GM23338 (cell line): ENCODE data around the gene EXOSC1. TPM values are rescaled to one million over a fixed set of nuclear protein-coding genes. Genes with fewer than 3 reads are reported as not detected.

ENCODE experiments used
- ATAC-seq: fragments of 200-7000 bp; cut with Tn5 transposase; 3 replicates; pipeline ENCODE4 v1.9.1; 2020
- DNase-seq: peaks from one replicate; pipeline ENCODE4 v3.0.0-alpha.2; 2015; ENCODE audit warnings: low spot score
- H2AFZ ChIP-seq: fragments of 200-600 bp; sonication (generic); 2 replicates; pipeline ENCODE4 v1.8.0; 2016; ENCODE audit warnings: antibody characterized with exemption, mild to moderate bottlenecking, moderate library complexity
- H3F3A ChIP-seq: fragments of 200-600 bp; sonication (generic); replicated peaks from 2 replicates; pipeline ENCODE4 v1.8.0; 2017; ENCODE audit warnings: antibody characterized with exemption, mixed run types, low read depth
- H3K27ac ChIP-seq: fragments of 200-600 bp; sonication (generic); 2 replicates; pipeline ENCODE4 v1.6.1; 2016; ENCODE audit warnings: low read depth
- H3K27me3 ChIP-seq: fragments of 200-600 bp; sonication (generic); 2 replicates; pipeline ENCODE4 v1.8.0; 2016; ENCODE audit warnings: mild to moderate bottlenecking, mixed run types, moderate library complexity; ENCODE audit not compliant: insufficient read depth
- H3K36me3 ChIP-seq: fragments of 200-600 bp; sonication (generic); 2 replicates; pipeline ENCODE4 v1.8.0; 2016; ENCODE audit warnings: mild to moderate bottlenecking; ENCODE audit not compliant: insufficient read depth
- H3K4me1 ChIP-seq: fragments of 200-600 bp; sonication (generic); 2 replicates; pipeline ENCODE4 v1.8.0; 2016; ENCODE audit warnings: mild to moderate bottlenecking, moderate library complexity; ENCODE audit not compliant: insufficient read depth
- H3K4me2 ChIP-seq: fragments of 200-600 bp; sonication (generic); 2 replicates; pipeline ENCODE4 v1.7.1; 2017; ENCODE audit warnings: mixed run types
- H3K4me3 ChIP-seq: fragments of 200-600 bp; sonication (generic); 2 replicates; pipeline ENCODE4 v1.6.1; 2016; ENCODE audit warnings: mixed run types
- H3K79me2 ChIP-seq: fragments of 200-600 bp; sonication (generic); replicated peaks from 2 replicates; pipeline ENCODE4 v1.8.0; 2017; ENCODE audit warnings: mild to moderate bottlenecking; ENCODE audit not compliant: insufficient read depth
- H3K9me2 ChIP-seq: fragments of 200-600 bp; sonication (generic); 2 replicates; pipeline ENCODE4 v1.8.0; 2017; ENCODE audit not compliant: insufficient read depth
- H4K20me1 ChIP-seq: fragments of 200-600 bp; sonication (generic); replicated peaks from 2 replicates; pipeline ENCODE4 v1.8.0; 2017; ENCODE audit warnings: mild to moderate bottlenecking; ENCODE audit not compliant: insufficient read depth
- H3K27ac Mint-ChIP-seq: 2 replicates; pipeline ENCODE4 v1.8.0; 2020; ENCODE audit warnings: inconsistent platforms, mild to moderate bottlenecking, moderate library complexity, mixed read lengths
- H3K27me3 Mint-ChIP-seq: 3 replicates; pipeline ENCODE4 v1.8.0; 2022; ENCODE audit warnings: low read depth, mild to moderate bottlenecking, moderate library complexity, mixed read lengths, inconsistent platforms; ENCODE audit not compliant: insufficient read depth, poor library complexity
- H3K36me3 Mint-ChIP-seq: 3 replicates; pipeline ENCODE4 v1.8.0; 2021; ENCODE audit warnings: low read depth, mild to moderate bottlenecking, inconsistent platforms, moderate library complexity, mixed read lengths
- H3K4me1 Mint-ChIP-seq: 3 replicates; pipeline ENCODE4 v1.8.0; 2020; ENCODE audit warnings: mild to moderate bottlenecking, inconsistent platforms, mixed read lengths
- H3K4me3 Mint-ChIP-seq: 3 replicates; pipeline ENCODE4 v1.8.0; 2021; ENCODE audit warnings: moderate library complexity, mild to moderate bottlenecking, inconsistent platforms, mixed read lengths
- H3K9me3 Mint-ChIP-seq: 3 replicates; pipeline ENCODE4 v1.8.0; 2020; ENCODE audit warnings: moderate library complexity, mild to moderate bottlenecking, inconsistent platforms, mixed read lengths
- CREB1 ChIP-seq: fragments of 250-450 bp; sonication (Bioruptor Pico); IDR thresholded peaks from 2 replicates; pipeline ENCODE4 v1.5.0; 2020; ENCODE audit warnings: low read depth, mild to moderate bottlenecking, moderate library complexity
- CTCF ChIP-seq, 2 experiments: fragments of 200-600 bp in 1 of 2; sonication (generic) in 1 of 2; conservative IDR thresholded peaks; 2 replicates each; pipeline versions ENCODE4 v1.5.1 to v1.6.1; 2016 to 2017; ENCODE audit warnings: antibody characterized with exemption in 2 of 2, low read depth in 2 of 2, mild to moderate bottlenecking in 2 of 2, moderate library complexity in 1 of 2
- ETS1 ChIP-seq: IDR thresholded peaks from 2 replicates; pipeline ENCODE4 v1.6.1; 2016; ENCODE audit warnings: antibody characterized with exemption
- EZH2phosphoT487 ChIP-seq: fragments of 200-600 bp; sonication (generic); IDR thresholded peaks from one replicate; pipeline ENCODE4 v1.8.1; 2018; ENCODE audit warnings: antibody characterized with exemption; ENCODE audit not compliant: unreplicated experiment
- JUNB ChIP-seq: IDR thresholded peaks from one replicate; pipeline ENCODE4 v1.6.1; 2016; ENCODE audit warnings: antibody characterized with exemption; ENCODE audit not compliant: unreplicated experiment
- POLR2AphosphoS5 ChIP-seq: IDR thresholded peaks from 2 replicates; pipeline ENCODE4 v1.6.1; 2016; ENCODE audit warnings: antibody characterized with exemption, low read depth
- REST ChIP-seq: IDR thresholded peaks from one replicate; pipeline ENCODE4 v1.6.1; 2018; ENCODE audit warnings: antibody characterized with exemption; ENCODE audit not compliant: unreplicated experiment
- STAT1 ChIP-seq: IDR thresholded peaks from one replicate; pipeline ENCODE4 v1.6.1; 2016; ENCODE audit warnings: antibody characterized with exemption; ENCODE audit not compliant: unreplicated experiment
- ZNF114 ChIP-seq: fragments of 250-450 bp; sonication (Bioruptor Pico); IDR thresholded peaks from 2 replicates; pipeline ENCODE4 v1.5.0; 2020; ENCODE audit warnings: mild to moderate bottlenecking, moderate library complexity
- ZNF331 ChIP-seq: fragments of 250-450 bp; sonication (Bioruptor Pico); IDR thresholded peaks from 2 replicates; pipeline ENCODE4 v1.5.0; 2020; ENCODE audit warnings: low read depth, mild to moderate bottlenecking, moderate library complexity
- ZNF462 ChIP-seq: fragments of 250-450 bp; sonication (Bioruptor Pico); IDR thresholded peaks from 2 replicates; pipeline ENCODE4 v1.5.0; 2020; ENCODE audit warnings: mild to moderate bottlenecking, moderate library complexity
- polyA plus RNA-seq: library from polyadenylated mRNA; unstranded; fragments of >200 nt; fragmentation: Nextera tagmentation; extraction: Ambion mirVana; gene quantifications from 2 replicates; pipeline ENCODE4 v1.2.1, GENCODE V29; 2016
- total RNA-seq: library from RNA; depleted of rRNA; stranded (reverse); fragments of >200 nt; shearing (Covaris generic); gene quantifications from 2 replicates; pipeline ENCODE4 v1.2.3, GENCODE V29; 2014

EXOSC1 gene
- total and polyA plus RNA-seq, 2 experiments from 2014 or later: 63.6 to 131 TPM

- TF ChIP-seq ETS1 (no peak), POLR2AphosphoS5 (no peak), REST (no peak), ZNF331 (CRISPR knock-in tag) (no peak), JUNB (no peak)
These were observed 52.7 kb downstream of the EXOSC1 start (continued) for GRCh38 chr10:97393034-97393573.

- Mint-ChIP-seq H3K4me3 (no peak overlapping the region), H3K4me1 (no peaks in the 10 kb centered on the region), H3K27me3 (peaks cover 3% of the 10 kb centered on the region), H3K27ac (no peak overlapping the region), H3K9me3 (no peaks in the 10 kb centered on the region), H3K36me3 (peaks cover 73% of the 10 kb centered on the region)
- peaks cover 43% of the 10 kb centered on the region for H3K36me3 ChIP-seq
- ATAC-seq (no peak), DNase-seq (no peak)
- H2AFZ ChIP-seq: no peak overlapping the region
- H3K4me2 ChIP-seq: no peak overlapping the region
- no peak overlapping the region for H3K27ac ChIP-seq
- no peaks in the 10 kb centered on the region for H3K79me2 ChIP-seq
- H3F3A ChIP-seq: 0 out of 2 replicates have a peak, but pooled peaks cover 5% of the 10 kb centered on the region
- H4K20me1 ChIP-seq: no peaks in the 10 kb centered on the region
- H3K9me2 ChIP-seq: no peaks in the 10 kb centered on the region
- H3K27me3 ChIP-seq: no peaks in the 10 kb centered on the region
- H3K4me3 ChIP-seq: no peak overlapping the region
- no peaks in the 10 kb centered on the region for H3K4me1 ChIP-seq
- TF ChIP-seq ZNF331 (CRISPR knock-in tag) (no peak), ZNF462 (no peak), ZNF114 (CRISPR knock-in tag) (no peak), JUNB (no peak), STAT1 (no peak), CTCF (conservative IDR thresholded peaks at IDR 0.05; ENCODE audit: low read depth in 2 of 2) (no peak), EZH2phosphoT487 (no peak), ETS1 (no peak), CREB1 (CRISPR knock-in tag) (no peak)
These were observed 55.7 kb downstream of the EXOSC1 start for GRCh38 chr10:97390091-97390490.
